ENCODE results near the gene KL. TPM values are rescaled to one million over a fixed set of nuclear protein-coding genes. Genes with fewer than 3 reads are reported as not detected.
A peak's percentile ranks its signal among the peaks of the same experiment; 100 is the strongest.

Gene KL
- total RNA-seq (ENCODE audit: insufficient read depth, low replicate concordance) = 0.24 TPM

DNA sequence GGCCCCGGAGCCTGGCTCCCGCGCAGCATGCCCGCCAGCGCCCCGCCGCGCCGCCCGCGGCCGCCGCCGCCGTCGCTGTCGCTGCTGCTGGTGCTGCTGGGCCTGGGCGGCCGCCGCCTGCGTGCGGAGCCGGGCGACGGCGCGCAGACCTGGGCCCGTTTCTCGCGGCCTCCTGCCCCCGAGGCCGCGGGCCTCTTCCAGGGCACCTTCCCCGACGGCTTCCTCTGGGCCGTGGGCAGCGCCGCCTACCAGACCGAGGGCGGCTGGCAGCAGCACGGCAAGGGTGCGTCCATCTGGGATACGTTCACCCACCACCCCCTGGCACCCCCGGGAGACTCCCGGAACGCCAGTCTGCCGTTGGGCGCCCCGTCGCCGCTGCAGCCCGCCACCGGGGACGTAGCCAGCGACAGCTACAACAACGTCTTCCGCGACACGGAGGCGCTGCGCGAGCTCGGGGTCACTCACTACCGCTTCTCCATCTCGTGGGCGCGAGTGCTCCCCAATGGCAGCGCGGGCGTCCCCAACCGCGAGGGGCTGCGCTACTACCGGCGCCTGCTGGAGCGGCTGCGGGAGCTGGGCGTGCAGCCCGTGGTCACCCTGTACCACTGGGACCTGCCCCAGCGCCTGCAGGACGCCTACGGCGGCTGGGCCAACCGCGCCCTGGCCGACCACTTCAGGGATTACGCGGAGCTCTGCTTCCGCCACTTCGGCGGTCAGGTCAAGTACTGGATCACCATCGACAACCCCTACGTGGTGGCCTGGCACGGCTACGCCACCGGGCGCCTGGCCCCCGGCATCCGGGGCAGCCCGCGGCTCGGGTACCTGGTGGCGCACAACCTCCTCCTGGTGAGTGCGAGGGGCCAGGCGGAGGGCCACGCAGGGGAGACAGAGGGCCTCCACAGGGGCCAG is at the start of gene KL:
TSS of gene KL (plus strand) at position 10 of the 909 bp plus-strand sequence. CDS start at position 28, 18 bp downstream.
- peak; percentile 13 for DNase-seq (ENCODE audit: low spot score)

DNA sequence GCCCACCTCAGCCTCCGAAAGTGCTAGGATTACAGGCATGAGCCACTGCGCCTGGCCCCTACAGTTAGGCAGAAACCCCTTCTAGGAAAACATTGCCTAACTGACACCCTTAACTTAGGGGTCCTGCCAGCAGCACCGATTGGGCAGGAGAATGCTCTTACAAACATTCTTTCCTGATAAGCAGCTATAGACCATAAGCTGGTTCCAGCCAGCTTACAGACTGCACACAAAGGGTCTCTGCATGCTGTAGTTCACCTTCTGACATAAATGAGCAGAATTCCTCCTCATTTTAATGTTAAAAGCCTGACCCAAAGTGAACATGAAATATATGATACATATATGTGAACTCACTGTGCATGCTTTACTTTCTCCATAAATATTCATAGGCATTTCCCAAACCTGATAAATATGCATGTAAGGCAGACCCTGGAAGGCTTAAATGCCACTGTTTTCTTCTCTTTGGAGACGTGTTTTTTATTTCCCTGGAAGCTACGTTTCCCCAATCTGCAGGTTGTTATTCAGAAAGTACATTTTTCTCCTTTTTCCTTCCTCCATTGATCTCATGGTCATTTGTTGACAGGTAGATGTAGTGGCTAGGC is 48.5 kb upstream of the KL start:
- no peak for DNase-seq (ENCODE audit: low spot score)

DNA sequence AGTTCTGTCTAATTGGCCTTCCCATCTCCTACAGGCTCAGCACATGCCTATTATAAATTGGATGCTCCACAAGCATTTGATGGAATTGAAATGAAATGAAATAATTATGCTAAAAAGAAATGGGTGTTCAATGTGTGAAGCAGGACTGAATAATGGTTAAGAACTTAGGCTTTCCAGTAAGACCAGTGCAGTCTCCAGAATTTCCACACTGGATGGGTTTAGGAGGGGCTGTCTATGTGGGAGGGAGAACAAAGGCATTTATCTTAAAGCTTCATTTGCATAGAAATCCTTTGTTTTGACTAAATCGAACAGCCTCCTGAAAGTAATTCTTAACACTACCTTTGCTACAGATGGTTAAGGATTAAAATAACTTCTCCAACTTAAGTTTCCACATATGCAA is 47.9 kb upstream of the KL start:
- no peak for DNase-seq (ENCODE audit: low spot score)

DNA sequence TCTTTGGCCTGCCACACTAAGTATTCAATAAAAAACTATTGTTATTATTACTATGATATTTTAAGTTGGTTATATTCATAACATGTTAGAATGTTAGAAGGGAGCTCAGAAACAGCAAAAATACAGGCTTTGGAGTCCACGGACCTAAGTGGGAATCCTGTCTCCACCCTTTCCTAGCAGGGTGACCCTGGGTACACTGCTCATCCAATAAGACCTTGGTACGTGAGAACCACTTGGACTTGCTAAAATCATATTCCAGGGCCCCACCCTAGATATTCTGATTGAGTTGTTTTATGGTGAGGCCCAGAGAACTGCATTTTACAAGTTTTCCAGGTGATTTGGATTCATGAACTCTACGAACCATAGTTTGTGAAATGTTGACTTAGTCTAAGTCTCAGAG is 47.4 kb upstream of the KL start:
- DNase-seq (ENCODE audit: low spot score) = no peak

DNA sequence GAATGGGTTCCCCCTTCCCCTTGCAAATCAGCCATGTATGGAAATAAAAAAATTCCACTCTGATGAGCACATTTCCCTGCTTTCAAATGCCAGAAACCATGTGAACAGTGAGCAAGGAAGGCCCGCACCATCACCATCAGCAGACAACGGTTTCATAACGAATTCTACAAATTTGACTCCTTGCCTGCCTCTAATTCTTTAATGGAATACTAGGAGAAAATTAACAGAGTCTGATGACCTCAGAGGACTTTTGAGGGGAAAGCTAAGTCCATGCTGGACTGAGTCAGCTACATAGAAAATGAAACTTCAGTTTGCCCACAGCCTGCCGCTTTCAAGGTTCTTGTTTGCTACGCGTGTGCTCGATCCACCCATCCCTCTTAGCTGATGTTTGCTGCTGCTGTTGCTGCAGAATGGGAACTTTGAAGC is 46.7 kb upstream of the KL start:
- peak; percentile 60 for DNase-seq (ENCODE audit: low spot score)

DNA sequence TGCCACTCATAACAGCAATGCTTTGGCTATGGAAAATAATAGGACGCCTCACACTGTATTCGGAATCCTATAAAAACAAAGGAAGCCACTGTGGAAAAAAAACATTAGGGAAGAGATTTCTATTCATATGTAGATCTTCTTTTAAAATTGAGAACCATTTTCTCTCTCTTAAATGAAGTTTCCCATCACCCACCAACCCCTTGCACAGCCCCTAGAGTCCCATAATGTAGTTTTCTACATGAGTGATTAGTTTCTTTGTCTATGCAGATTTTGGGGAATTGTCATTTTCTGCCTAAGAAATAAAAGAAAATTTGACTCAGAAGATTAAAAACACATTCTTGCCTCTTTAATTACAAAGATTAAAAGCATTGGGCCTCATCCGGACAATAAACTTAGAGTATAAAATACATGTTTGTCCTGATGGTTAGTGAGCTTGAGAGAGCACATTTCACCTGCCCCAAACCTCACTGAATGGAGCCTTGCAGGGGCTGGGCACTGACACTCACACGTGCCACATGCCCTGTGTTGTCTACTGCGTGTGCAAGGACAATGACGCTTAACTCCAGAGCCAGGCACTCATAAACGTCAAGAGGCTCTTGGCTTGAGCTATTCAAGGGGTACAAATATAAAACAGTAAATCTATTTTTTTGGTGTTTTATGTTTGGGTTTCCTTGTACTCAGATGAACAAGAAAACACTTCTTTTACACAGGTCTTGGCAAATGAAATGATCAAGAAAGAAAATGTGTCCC is 40.0 kb upstream of the KL start:
- no peak for DNase-seq (ENCODE audit: low spot score)

DNA sequence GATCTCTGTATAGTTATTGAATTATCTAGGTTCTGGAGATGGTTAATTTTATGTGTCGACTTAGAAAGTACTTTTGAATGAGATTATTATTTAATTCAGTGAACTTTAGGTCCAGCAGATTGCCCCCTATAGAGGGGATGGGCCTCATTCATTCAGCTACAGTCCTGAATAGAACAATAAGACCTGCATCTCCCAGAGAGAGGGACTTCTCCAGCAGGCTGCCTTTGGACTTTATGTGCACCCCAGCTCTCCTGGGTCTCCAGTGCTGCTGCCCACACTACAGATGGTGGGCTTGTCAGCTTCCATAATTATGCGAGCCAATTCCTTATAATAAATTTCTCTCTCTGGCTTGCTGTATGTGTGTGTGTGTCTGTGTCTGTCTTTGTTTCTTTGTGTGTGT is 39.3 kb upstream of the KL start:
- no peak for DNase-seq (ENCODE audit: low spot score)

DNA sequence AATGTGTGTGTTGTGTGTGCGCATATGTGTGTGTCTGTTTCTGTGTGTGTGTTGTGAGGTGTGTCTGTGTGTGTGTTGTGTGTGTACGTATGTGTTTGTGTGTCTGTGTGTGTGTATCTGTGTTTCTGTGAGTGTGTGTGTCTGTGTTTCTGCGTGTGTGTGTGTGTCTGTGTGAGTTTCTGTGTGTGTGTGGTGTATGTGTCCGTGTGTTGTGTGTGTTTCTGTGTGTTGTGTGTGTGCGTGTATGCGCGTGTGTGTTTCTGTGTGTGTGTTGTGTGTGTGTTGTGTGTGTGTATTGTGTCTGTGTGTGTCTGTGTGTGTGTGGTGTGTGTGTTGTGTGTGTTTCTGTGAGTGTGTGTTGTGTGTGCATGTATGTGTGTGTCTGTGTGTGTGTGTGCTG is 38.9 kb upstream of the KL start:
- DNase-seq (ENCODE audit: low spot score) = no peak

DNA sequence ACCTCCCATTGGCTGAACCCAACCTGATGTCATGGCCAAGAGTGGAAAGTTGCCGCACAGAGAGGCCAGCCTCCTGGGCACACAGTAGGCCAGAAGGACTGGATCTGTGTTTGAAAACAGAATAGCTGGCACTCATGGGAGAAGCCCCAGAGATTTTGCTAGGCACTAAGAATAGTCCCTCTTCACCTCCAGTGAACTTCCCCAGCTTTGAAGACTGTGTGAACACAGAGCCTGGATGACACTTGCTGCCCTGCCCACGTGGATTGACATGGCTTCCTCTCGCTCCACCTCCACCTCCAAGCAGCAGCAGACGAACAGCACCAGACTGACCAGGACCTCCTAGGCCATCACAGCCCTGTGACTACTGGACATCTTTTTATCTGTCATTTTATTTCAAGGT is 37.9 kb upstream of the KL start:
- no peak for DNase-seq (ENCODE audit: low spot score)

DNA sequence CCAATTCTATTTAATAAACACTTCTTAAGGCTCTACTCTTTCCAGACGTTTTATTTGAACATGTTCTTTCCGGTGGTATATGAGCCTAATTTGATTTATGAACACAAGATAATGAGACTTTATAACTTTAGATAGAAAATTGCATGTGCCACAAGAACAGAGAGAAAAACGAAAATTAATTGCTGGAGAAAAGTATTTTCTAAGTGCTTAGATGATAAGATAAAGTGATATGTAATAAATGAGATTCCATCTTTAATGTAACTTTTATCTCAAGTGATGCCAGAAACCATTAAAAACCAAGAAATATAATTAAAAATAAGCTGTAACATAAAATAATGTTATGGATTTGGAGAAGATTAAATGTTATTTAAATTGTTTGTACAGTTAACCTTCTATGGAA is 33.2 kb upstream of the KL start:
- DNase-seq (ENCODE audit: low spot score) = no peak

DNA sequence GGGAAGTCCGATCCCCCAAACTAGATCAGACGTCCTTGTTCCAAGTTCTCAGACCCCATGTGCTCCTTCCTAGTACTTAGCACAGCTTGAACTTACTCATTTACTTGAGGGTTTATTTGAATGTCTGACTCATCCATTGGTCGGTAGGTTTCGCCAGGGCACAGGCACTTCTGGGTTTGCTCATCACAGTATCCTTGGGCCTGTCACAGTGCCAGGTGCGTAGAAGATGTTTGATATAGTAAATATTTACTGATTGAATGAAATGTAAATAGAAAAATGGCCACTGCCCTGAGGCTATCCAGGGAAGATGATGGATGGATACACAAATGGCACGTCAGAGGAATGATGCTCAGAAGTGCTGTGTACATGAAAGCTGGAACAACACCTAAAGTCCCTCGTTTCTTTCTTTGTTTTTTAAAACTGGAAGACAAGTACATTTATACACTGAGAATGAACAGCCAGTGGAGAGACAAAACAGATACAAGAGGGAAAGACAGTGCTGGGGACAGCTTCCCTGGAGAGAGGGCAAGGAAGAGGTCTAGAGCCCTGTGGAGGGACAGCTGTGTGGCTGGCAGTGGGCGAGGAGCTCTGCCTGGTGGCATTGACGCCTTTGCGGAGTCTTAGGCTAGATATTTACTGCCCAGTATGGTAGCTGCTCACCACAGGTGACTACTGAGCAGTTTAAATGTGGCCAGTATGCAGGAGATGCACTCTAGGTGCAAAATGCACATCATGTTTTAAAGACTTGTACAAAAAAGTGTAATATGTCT is 31.2 kb upstream of the KL start:
- no peak for DNase-seq (ENCODE audit: low spot score)

DNA sequence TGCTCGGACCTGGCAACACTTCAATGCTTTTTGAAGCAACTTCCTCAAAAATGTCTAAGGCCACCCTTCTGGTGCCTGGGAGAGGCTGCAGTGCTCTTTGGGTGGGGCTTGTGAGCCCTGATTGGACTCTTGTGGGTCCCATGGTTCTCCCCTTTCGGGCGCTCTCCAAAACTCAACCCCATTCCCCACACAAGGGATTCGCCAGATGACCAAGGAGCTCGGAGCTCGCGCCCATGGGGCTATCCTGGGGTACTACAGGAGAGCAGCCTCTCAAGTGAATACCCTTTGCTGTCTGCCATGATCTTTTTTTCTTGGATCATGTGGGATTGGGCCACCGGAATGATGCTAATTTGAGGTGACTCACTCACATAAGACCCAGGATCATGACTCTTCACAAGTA is 29.7 kb upstream of the KL start:
- no peak for DNase-seq (ENCODE audit: low spot score)

DNA sequence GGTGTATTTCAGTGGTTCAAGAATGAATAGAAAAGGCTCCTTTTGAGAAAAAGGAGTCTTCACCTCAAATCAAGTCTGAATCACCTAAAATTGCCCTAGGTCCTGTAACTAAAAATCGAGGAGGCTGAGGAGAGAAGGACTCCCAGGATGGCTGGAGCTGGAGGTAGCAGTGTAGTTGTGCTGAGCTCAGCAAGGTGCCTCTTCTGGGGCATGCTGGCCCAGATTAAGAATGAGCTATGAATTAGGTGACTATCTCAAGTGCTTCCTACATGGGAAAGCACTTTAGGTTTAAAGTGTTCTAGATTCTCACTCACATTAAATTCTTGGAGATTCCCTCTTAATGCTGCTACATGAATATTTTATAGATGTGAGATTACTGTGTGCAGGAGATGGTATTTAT is 28.8 kb upstream of the KL start:
- DNase-seq (ENCODE audit: low spot score) = no peak

DNA sequence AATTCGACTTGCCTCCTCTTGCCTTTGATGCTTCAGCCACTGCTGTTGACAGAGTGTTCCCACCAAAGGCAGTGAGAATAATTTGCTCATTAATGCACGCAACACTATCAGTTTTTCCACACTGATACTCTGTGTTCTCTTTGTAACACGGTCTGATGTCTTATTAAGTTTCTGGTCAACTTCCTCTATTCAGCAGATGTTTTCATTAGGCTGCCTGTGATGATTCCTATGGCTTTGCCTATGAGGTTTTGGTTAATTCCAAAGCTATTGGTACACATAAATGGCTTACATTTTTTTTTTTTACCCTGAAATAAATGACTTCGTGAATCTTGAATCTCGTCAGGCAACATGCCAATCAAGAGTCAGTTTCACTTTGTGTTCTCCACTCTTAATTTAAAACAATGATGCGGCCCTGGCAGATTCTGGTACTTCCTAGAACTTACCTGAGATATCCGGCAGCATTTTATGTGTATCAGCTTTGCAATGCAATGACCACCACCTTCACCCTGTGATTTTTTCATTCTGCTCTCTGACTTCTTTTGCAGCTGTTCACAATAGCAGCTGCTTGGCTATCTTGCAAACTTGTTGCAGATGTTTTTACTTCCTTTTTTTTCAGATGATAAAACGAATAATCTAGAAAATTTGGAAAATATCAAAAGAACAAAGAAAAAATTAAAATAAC is 27.5 kb upstream of the KL start:
- DNase-seq (ENCODE audit: low spot score) = no peak

DNA sequence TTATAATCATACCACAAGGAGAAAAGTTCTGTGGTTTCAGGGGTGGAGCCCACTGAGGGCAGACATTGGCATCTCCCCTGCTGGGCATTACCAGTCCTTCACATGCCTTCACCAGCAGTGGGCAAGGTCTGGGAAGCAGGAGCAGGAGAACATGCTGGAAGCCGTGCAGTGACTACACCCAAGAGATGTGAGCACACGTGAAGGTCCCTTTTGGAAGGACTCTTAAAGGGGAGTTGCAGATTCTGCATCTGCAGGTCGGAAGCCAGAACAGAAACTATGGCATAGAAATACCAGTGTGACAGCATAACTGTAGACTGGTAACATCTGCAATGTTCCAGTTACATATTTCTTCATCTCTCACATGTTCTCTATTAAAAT is 26.9 kb upstream of the KL start:
- DNase-seq (ENCODE audit: low spot score) = no peak

DNA sequence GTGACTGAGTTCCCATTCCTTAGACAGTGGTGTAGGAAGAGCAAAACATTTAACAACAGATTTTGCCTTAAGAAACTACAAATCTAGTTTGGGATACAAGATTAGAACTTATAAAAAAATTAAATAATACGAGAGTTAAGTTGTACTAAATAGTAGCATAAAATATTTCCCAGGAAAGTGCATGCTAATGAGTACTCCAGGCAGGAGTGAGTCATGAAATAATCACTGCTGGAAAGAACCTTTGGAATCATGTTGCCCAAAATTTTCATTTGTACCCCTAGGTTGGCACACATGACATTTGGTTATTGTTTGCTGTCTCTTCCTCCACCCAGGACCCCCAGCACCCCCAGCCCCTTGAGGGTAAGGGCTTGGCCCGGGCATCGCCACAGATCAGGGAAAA is 26.3 kb upstream of the KL start:
- no peak for DNase-seq (ENCODE audit: low spot score)

DNA sequence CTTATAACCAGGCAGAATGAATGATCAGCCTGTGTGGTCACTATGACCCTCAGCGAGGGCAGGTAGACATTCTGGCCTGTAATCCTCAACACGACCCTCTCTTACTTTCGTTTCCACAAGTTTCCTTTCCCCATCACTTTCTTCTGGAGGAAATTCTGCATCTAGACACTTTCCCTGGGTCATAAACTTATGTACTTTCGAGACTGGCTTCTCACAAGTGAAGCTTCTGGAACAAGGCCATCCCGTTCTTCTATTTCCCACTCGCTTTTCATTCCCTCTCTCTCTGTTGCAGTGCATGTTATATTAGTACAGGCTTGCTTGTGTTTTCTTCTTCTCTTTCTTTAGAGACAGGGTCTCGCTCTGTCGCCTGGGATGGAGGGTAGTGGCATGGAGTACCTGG is 23.1 kb upstream of the KL start:
- DNase-seq (ENCODE audit: low spot score) = no peak

DNA sequence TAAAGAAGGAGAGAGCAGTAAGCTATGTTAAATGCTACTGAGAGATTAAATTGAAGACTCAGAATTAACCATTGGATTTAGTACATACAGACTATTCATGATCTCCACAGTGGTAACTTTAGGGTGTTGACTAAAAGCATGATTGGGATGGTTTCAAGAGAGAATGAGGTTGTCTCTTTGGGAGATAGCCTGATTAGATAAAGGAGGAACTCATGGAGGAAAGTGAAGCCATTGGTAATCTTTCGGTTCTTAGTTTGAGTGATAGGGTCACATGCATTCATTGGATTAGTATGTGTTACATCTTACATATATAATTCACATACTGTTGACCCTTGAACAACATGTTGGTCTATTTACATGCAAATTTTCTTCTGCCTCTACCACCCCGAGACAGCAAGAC is 18.8 kb upstream of the KL start:
- DNase-seq (ENCODE audit: low spot score) = no peak

DNA sequence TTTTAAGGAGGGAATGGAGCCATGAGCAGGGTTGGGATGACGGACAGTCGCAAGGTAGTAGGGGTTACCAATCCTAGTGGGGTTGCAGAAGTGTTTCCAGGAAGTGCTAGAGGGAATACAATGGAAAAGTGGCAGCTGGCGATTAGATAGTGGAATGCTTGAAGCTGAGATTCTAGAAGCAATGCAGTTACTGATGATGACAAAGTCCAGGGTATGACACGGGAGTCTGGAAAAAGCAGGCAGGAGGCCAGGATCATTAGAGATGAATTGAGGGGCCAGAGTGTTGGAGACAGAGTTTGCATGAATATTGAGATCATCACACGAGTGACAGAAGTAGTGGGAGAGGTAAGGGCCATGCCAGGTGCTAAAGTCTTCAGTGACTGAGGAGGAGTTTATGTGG is 17.3 kb upstream of the KL start:
- DNase-seq (ENCODE audit: low spot score) = no peak

DNA sequence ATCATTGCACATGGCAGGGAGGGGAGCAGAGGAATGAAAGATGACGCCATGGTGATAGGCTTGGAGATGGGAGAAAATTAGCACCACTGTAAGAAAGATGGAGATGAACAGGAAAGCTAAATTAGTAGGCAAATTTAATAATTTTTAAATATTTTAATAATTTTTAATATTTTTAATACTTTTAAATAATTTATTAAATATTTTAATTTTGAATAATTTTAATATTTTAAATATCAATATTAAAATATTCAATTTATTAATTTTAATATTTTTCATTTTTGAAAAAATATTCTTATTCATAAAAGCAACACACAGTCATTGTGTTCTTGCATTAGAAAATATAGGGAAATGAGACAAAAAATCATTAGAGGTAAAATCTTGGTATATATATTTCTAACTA is 15.9 kb upstream of the KL start:
- no peak for DNase-seq (ENCODE audit: low spot score)

DNA sequence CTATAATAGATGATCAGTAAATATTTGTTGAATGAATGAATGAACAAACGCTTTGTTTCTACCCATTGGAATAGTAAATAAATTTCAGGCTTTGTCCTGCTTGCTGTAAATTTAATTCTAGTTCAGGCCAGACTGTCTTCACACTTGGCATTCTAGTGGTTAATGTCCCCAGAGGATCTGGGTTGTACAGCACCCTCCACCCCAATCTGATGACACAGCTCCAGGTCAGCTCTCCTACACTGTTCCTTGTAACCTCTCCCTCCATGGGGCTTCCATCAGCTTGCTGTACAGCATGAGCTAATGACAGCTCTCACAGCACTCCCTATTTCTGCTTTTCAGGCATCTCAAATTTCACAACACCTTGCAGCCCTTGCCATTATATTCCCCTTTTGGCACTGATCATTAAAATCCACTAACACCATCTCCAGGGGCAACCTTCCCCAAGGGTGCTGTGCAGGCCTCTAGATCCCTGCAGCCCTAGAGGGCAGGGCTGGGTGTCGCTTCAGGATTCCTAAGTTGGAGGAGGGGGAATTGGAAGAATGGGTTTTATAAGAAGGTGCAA is 12.7 kb upstream of the KL start:
- DNase-seq (ENCODE audit: low spot score) = no peak

Measured in umbilical cord (tissue), 2 donors.